ENCODE data around the gene C2CD5.
"Not testable (repeated sequence)": the region's sequence is repeated elsewhere in the genome, so short reads cannot be mapped to it uniquely, and the experiment has no call there.

C2CD5 gene

DNA sequence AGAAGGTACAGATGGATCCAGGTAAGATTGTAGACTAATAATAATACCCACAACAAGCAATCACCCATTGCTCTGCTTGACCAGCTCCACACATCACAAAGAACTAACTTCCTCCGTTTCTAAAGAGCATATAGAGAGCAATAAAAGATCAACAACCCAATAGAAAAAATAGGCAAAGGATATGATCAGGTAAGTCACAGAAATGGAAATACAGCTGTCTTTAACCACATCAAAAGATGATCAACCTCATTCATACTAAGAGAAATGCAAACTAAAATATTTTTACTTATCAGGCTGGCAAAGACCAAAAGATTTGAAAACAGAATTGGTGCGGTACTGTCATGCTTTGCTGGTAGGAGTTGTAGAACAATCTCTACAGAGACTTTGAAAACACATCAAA lies 8.9 kb downstream of the C2CD5 start:
- H3K4me3 ChIP-seq (ENCODE audit: low read depth, low read length) = no peak overlapping the region

DNA sequence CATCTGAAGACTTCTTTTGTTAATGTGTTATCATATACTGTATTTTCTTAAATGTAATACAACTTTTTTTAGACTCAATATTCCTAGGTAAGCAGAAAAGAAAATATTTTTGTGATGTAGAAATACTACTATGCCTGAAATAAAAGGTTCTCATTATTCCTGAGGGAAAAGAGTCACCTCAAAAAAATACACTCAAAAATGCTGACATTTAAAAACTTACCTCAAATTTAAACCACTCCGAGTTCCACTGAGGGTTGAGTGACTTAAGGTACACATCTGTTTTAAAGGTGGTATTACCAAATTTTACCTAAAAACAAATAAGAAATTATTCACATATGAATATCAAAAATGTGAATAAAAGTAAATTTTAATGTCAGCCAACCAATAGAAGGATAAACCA lies 9.3 kb downstream of the C2CD5 start:
- no peak overlapping the region for H3K4me3 ChIP-seq (ENCODE audit: low read depth, low read length)

DNA sequence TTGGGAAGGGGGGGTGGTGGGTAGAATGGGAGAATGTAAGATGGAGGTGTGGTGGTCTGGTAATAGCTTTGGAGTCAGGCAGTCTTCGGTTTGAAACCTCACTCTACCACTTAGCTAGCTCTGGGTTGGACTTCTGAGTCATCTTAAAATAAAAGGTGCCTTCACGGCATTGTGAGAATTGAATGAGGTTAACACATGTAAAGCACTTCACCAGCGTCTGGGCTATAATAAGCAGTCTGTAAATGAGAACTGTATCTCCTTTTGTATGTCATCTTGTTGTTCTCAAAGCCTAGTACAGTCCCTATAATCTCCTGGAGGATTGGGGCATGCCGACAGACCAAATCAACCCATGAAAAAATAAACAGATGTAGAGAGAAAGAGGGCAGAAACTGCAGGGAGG lies 11.2 kb downstream of the C2CD5 start:
- no peak overlapping the region for H3K4me3 ChIP-seq (ENCODE audit: low read depth, low read length)

DNA sequence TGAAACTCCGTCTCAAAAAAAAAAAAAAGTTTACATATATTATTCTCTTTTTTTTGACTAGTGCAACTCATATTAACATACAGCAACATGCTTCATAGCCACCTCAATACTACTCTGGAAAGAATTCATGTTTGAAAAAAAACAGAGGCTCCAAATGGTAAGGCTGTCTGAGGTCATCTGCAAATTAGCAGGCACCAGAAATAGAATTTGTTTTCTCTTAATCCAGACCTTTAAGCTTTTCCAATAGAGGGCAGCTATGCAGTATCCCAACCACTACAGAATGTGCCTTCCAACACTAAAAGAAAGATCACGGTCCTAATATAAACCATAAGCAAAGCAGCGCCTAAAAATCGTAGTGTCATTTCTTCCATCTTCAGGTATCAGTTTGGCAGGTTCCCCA lies 12.0 kb downstream of the C2CD5 start:
- no peak overlapping the region for H3K4me3 ChIP-seq (ENCODE audit: low read depth, low read length)

DNA sequence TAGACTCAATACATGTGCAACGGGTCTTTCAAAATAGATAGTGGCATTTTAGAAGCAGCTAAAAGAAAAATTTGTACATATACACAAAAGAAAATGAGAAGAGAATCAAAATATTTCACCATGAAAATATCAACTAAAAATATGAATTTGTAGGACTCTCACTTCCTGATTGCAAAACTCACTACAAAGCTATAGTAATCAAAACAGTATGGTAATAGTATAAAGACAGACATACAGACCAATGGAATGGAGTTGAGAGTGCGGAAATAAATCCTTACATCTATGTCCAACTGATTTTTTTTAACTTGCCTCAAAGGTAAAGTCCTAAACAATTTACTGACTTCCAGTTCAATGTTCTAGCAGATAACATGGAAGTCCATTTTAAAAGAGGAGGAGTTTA lies 13.1 kb downstream of the C2CD5 start:
- H3K4me3 ChIP-seq (ENCODE audit: low read depth, low read length) = no peak overlapping the region

DNA sequence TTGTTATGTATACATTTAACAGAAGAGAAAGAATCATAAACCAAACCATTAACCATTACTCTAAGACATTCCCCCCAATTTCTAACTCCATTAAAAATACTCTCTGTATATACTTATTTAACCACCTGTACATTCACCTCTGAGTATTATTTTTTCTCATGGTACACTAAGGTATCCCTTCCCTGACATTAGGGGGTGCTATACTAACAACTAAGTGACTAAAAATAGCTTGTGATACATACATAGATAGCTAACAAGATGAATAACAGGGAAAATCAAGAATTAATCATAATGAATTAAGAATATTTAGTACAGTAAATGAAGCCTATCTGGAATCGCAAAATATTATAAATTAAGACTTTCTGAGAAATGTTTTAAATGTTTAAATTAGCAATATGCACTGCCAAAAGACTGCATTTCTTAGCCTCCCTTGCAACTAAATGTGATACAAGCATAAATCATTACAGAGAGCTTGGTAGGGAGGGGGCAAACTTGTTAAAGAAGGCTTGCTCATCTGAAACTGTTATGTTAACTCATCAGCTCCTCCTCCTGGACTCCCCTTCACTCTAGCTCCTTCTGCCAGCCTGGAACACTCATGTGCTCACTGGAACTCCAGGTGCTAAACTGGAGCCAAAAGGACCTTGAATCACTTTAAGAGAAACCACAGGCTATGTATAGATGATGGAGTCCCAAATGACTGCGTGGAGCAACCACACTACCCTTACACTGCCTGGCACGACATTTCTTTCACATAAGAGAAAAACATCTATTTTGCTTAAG lies 14.9 kb downstream of the C2CD5 start:
- H3K4me3 ChIP-seq (ENCODE audit: low read depth, low read length) = no peak overlapping the region

DNA sequence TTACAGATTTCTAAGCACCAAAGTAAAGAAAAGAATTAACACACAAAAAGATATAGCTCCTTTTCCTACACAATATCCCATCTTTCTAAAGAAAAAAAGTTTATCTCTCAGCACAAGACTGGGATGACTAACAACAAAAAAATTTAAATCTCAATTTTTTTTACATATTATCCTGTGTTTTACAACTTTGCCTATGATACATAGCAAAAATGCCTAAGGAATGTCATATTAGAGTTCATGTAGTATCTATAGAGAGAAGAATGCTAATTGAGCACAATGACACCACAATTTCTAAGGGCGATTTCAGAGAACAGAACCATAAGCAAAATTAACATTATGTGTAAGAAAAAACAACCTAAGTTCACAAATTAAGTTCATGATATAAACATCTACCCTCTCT lies 16.3 kb downstream of the C2CD5 start:
- no peak overlapping the region for H3K4me3 ChIP-seq (ENCODE audit: low read depth, low read length)

DNA sequence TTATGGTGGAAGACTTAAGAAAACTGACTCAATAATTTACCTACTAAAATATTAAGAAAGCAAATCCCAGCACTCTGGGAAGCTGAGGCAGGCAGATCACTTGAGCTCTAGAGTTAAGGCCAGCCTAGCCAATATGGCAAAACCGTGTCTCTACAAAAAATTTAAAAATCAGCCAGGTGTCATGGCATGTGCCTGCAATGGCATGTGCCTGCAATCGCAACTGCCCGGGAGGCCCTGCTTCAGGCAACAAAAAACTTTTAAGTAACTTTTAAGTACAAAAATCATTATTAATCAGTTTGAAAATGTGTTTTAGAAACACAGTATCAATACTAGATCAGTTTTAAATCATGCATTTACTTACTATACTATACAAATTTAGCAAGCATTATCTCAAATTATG lies 17.5 kb downstream of the C2CD5 start:
- no peak overlapping the region for H3K4me3 ChIP-seq (ENCODE audit: low read depth, low read length)

DNA sequence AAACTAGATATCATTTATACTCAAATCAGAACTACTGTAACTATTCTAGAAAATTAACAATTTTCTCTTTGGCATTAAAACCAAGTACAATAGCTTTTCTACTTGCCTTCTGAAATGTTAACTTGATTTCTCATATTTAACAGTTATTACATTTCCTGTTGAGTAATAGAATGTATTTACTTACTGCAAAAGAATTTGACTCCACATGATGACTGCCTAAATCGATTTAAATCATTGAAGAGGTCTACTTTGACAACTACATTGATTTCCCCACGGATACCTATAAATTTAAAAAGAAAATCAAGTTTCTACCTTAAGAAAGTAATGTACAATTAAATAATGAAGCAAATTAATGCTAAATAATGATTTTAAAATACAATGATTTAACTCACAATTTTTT lies 18.9 kb downstream of the C2CD5 start:
- H3K4me3 ChIP-seq (ENCODE audit: low read depth, low read length) = no peak overlapping the region

DNA sequence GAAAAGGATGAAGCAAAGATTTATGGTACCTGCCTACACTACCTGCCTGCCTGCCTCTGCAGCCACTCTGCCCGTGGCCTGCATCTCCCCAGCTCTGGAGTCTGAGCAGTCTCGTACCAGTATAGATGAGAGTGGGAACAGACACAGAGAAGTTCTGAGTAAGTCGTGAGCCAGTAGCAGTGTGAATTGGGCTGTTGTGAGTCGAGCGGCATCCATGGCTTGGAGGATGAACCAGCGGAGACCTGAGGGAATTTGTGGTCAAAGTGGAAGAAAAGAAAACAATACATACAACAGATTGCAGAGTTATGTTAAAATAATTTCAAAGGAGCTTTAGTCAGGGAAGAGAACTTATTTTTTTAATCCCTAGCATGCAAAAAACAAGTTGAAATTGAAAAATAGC lies 25.3 kb downstream of the C2CD5 start:
- H3K4me3 ChIP-seq (ENCODE audit: low read depth, low read length) = no peak overlapping the region

DNA sequence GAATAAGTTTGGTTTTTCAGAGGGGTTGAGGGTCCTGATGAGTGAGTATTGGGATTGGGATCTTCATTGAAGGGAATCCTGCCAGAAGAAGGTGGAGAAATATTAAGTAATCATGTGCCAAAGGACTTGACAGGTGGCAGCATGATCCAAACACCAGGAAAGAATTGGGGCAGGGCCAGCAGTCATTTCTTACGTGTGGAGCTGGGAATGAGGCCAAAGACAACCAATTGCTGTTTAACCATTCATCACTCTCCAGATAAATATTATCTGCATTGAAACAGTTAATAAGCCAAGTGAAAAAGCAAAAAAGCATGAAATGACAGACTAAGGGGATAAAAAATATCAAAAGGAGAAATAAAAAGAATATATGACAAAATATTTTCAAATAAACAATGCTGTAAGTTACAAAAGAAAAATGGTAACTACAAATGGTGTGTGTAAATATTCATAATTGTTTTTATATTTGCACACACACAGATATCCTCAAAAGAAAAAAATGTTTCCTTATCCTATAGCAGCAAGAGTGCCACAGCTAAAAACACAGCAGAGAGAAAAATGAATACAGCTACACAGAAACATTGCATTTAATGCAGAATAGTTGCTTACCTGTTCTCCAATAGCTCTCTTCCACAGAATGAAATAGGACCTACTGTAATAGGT lies 26.2 kb downstream of the C2CD5 start:
- no peak overlapping the region for H3K4me3 ChIP-seq (ENCODE audit: low read depth, low read length)

DNA sequence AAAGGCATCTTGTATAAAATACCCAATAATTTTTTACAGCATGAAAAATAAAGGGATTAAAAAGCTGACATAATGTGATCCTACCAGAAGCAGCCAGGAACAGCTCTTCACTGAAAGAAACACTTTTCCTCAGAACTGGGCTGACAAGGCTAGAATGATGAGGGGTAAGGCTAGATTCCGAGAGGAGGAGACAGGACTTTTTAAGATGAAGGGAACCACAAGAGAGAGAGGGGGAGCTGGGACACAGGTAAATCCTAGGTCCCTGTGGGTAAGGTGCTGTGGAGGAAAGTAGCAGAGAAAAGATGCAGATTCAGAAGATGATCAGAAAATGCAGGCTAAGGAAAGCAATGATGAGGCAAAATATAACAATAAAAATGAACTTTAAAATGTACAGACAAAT lies 29.5 kb downstream of the C2CD5 start:
- H3K4me3 ChIP-seq (ENCODE audit: low read depth, low read length) = no peak overlapping the region

DNA sequence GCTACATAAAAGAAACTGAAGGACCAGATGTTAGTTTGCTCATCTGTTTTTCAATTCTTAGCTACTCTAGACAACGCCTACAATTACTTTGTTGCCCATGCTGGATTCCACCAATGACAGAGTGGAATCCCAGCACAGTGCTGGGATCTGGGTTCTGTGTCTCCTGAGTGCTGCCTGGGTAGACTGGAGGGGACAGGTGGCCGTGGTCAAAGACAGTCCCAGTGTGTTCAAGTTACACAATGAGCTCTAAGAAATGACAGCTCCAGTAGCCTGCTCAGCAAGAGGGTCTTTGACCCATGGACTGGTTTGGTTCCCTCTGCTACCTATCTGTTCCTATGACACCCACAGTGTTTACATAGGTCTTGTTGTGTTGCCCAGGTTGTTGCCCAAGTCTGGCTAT lies 38.5 kb downstream of the C2CD5 start:
- H3K4me3 ChIP-seq (ENCODE audit: low read depth, low read length) = no peak overlapping the region

DNA sequence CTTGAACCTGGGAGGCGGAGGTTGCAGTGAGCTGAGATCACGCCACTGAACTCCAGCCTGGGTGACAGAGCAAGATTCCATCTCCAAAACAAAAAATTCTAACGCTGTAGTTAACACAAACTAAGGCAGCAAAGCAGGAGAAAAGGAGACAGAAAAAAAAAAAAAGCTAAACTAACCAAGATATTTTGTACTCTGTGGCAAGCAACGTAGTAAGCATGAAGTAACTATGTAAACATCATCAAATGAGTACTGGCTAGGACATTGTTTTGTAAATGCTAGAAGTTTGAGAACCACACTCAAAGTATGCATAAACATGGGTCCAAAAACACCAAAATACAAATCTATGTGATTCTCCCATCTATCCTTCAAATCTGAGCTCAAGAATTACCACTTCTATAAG lies 44.2 kb downstream of the C2CD5 start:
- H3K4me3 ChIP-seq (ENCODE audit: low read depth, low read length) = no peak overlapping the region

DNA sequence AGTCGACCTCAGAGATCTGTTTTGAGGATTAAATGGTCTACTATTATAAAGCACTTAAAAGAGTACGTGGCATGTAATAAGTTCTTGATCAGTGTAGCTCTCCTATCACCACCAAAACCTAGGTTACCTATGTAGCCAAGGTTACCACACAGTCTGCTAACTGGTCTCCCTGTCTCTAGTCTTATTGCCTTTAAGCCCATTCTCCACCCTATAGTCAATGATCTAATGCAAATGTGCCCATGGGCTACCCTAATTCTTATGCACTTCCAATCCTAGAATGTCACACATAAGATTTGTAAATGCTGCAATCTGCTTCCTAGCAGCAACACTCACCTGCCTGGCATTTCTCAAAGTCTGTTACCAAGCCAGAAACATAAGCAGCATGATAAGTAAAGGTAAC lies 44.9 kb downstream of the C2CD5 start:
- no peak overlapping the region for H3K4me3 ChIP-seq (ENCODE audit: low read depth, low read length)

DNA sequence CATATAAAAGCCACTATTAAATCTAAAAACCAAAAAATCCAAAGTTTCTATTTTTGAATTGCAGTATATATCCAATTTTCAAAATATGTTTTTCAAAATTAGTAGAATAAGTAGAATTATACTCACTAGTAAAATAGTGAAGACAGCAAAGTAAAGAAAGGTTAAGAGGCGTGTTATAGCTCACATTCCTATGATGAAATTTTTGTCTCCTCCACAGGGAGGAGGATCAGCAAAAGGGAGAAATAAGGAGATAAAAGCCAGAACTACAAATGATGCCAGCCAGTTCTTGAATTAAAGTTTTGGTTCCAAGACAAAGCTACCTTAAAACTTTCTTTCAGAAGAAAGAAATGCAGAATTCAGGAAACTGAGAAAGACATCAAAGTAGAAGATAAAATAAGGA lies 50.0 kb downstream of the C2CD5 start:
- H3K4me3 ChIP-seq (ENCODE audit: low read depth, low read length) = no peak overlapping the region

DNA sequence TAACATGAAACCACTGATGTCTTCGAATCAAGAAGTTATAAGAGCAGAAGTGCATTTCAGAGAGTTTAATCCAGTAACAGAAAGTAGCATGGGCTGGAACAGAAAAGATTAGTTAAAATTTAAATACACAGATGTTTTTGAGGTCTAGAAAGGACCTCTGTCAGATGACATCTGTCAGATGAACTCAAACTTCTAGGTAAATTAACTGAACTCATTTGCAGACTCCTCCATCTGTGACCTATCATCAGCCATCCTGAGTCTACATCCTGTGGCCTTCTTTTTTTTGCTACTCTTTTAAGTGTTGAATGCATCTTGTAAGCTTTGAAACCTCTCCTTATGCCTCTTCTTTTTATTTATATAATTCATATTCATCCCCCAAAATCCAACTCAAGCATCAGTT lies 53.3 kb downstream of the C2CD5 start:
- H3K4me3 ChIP-seq (ENCODE audit: low read depth, low read length) = no peak overlapping the region

DNA sequence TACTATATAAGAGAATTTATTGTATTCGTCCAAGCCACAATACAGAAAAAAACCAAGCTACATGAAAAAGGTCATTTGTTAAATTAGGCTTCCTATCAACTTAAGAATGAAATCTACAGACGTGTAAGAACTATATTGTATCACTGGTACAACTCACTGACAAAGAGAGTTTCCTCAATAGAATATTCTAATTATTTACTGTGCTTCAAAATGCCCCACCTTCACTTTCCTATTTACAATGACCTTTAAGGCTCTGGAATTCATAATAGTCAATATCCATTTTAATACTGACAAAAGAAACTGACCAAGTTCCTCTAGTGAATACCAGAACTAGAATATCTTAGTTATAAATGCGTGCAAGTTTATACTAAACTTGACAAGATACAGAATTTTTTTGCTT lies 55.9 kb downstream of the C2CD5 start:
- H3K4me3 ChIP-seq (ENCODE audit: low read depth, low read length) = no peak overlapping the region

DNA sequence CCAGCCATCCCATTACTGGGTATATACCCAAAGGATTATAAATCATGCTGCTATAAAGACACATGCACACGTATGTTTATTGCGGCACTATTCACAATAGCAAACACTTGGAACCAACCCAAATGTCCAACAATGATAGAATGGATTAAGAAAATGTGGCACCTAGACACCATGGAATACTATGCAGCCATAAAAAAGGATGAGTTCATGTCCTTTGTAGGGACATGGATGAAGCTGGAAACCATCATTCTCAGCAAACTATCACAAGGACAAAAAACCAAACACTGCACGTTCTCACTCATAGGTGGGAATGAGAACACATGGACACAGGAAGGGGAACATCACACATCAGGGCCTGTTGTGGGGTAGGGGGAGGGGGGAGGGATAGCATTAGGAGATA lies 56.7 kb downstream of the C2CD5 start:
- not testable (repeated sequence) for H3K4me3 ChIP-seq (ENCODE audit: low read depth, low read length)

DNA sequence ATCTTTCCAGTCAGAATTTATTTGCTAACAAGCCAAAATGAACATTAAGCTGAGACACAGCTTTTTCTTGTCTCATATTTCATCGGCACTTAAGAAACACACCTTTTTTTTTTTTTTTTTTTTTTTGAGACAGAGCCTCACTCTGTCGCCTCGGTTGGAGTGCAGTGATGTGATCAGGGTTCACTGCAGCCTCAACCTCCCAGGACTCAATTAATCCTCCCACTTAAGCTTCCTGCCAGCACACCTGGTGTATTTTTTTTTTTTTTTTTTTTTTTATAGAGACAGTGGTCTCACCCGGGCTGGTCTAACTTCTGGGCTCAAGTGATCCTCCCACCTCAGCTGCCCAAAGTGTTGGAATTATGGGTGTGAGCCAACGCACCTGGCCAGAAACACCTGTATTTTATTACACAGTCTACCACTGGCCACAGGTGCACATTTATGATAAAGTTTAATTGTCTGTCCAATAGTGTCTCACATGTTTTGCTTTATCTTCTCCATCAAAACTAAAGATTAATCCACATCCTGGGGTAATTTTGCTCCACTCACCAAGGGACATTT lies 62.7 kb downstream of the C2CD5 start:
- H3K4me3 ChIP-seq (ENCODE audit: low read depth, low read length) = no peak overlapping the region

DNA sequence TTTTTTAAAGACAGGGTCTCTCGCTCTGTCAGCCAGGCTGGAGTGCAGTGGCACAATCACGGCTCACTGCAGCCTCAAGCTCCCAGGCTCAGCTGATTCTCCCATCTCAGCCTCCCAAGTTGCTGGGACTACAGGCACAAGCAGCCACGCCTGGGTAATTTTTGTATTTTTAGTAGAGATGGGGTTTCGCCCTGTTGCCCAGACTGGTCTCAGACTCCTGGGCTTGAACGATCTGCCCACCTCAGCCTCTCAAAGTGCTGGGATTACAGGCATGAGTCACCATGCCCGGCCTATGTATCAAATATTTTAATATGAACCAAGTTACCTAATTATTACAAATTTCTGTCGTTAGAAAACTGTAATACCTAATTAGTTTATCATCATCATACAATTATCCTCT lies 63.5 kb downstream of the C2CD5 start:
- H3K4me3 ChIP-seq (ENCODE audit: low read depth, low read length) = not testable (repeated sequence)

DNA sequence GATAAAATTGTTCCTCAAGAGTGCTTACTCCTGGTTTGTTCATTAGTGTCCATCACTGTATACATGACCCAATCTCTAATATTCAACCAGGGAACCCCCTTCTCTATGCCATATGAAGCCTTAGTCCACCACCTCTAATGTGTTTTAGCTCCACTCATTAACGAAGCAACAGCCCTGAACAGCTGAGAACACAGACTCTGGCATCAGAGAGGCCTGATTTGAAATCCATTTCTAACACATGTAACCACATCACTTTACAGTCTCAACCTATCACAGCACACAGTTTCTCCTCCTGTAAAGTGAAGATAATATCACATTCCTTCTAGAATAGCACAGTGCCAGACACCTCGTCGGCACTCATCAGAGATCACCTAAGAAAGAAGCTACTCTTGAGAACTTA lies 64.3 kb downstream of the C2CD5 start:
- no peak overlapping the region for H3K4me3 ChIP-seq (ENCODE audit: low read depth, low read length)

DNA sequence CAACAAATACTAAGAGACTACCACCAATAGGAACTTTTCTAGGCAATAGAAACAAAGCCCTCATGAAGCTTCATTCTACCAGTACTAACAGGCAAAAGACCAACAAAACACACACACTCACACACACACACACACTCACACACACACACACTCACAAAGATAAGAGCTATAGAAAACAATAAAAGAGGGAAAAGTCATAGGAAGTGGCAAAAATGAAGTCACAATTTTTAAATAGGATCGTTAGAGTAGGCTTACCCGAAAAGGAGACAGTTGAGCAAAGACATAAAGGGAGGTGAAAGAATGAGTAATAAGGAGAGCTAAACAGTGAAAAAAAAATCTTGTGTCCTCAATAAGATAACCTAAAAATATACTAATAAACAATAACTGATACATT lies 66.5 kb downstream of the C2CD5 start:
- no peak overlapping the region for H3K4me3 ChIP-seq (ENCODE audit: low read depth, low read length)
